Thoracic aorta (tissue), 2 donors: Measurements from ENCODE around the gene LMBR1. TPM values are rescaled to one million over a fixed set of nuclear protein-coding genes. Genes with fewer than 3 reads are reported as not detected.
"Not testable (repeated sequence)": the region's sequence is repeated elsewhere in the genome, so short reads cannot be mapped to it uniquely, and the experiment has no call there.

Experiments used
- ATAC-seq: fragments of 150-250 bp; one replicate; pipeline ENCODE4 v1.8.0; 2017; ENCODE audit warnings: low read depth; ENCODE audit not compliant: insufficient number of reproducible peaks, low FRiP score
- DNase-seq: peaks from one replicate; pipeline ENCODE4 v3.0.0-alpha.2; 2020; ENCODE audit warnings: low spot score
- H3K27ac ChIP-seq, 2 donors: fragments of 200-600 bp; sonication (generic); 1 replicate in 1 of 2; 2 replicates in 1 of 2; pipeline ENCODE4 v1.5.1; 2016; ENCODE audit warnings: mild to moderate bottlenecking in 2 of 2, moderate library complexity in 2 of 2
- H3K27me3 ChIP-seq: fragments of 200-600 bp; sonication (generic); replicated peaks from 2 replicates; pipeline ENCODE4 v1.6.0; 2016; ENCODE audit warnings: mild to moderate bottlenecking; ENCODE audit not compliant: insufficient read depth
- H3K36me3 ChIP-seq: fragments of 200-600 bp; sonication (generic); one replicate; pipeline ENCODE4 v1.5.1; 2016
- H3K4me1 ChIP-seq, 2 donors: fragments of 200-600 bp; sonication (generic); 1 replicate in 1 of 2; 2 replicates in 1 of 2; pipeline versions ENCODE4 v1.5.1 to v1.6.0; 2016; ENCODE audit warnings: low read depth in 2 of 2, mild to moderate bottlenecking in 1 of 2; ENCODE audit not compliant: control insufficient read depth in 1 of 2
- H3K4me3 ChIP-seq: fragments of 200-600 bp; sonication (generic); 2 replicates; pipeline ENCODE4 v1.5.1; 2016; ENCODE audit warnings: mild to moderate bottlenecking
- H3K9me3 ChIP-seq: fragments of 200-600 bp; sonication (generic); 2 replicates; pipeline ENCODE4 v1.5.1; 2016
- total RNA-seq, 2 donors: library from RNA; depleted of rRNA; stranded (reverse); fragments of >200 nt; gene quantifications; one replicate each; pipeline versions ENCODE4 v1.1.0 to v1.2.3, GENCODE V29; 2016
- TF ChIP-seq, protein P1 (sequence below): fragments of 200-600 bp; sonication (generic); IDR thresholded peaks from one replicate; pipeline ENCODE4 v1.5.1; 2019; ENCODE audit warnings: antibody characterized with exemption

Gene LMBR1
- total RNA-seq, 2 donors from 2014 or later, result 54.3 to 56.6 TPM

DNA sequence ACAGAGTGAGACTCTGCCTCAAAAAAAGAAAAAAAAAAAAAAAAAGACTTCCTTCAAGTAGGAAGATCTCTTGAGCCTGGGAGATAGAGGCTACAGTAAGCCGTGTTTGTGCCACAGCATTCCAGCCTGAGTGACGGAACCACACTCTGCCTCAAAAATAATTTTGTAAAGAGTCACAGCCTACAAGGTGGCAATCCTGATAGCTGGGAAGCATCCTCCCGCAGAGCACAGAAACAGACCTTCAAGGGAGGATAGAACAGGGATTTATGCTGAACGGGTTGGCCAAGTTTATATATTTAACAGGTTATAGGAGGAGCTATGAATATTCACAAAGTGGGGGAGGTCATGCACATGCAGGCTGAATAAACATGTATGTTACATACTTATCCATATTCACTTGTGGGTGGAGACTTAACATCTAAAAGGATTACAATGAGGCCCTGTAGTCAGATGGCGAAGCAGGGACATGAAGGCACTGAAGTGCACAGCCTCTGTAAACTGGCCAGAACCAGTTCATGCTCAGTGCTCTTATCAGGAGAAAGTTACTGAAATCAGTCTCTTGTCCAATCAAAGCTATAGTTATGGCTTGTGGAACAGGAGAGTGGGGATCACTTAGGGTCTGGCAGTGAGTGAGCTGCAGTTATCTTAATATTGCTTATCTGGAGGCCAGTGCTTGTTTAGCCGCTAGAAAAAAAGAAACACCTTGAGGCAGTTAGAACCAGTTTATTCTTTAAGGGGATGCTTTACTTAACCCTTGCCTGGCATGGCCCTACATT is 6.8 kb downstream of the LMBR1 start:
- H3K27me3 ChIP-seq, result no peaks in the 10 kb centered on the region
- TF ChIP-seq, protein P1, sequence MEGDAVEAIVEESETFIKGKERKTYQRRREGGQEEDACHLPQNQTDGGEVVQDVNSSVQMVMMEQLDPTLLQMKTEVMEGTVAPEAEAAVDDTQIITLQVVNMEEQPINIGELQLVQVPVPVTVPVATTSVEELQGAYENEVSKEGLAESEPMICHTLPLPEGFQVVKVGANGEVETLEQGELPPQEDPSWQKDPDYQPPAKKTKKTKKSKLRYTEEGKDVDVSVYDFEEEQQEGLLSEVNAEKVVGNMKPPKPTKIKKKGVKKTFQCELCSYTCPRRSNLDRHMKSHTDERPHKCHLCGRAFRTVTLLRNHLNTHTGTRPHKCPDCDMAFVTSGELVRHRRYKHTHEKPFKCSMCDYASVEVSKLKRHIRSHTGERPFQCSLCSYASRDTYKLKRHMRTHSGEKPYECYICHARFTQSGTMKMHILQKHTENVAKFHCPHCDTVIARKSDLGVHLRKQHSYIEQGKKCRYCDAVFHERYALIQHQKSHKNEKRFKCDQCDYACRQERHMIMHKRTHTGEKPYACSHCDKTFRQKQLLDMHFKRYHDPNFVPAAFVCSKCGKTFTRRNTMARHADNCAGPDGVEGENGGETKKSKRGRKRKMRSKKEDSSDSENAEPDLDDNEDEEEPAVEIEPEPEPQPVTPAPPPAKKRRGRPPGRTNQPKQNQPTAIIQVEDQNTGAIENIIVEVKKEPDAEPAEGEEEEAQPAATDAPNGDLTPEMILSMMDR, result no peak
- H3K9me3 ChIP-seq, result no peaks in the 10 kb centered on the region
- H3K27ac ChIP-seq, result no peak overlapping the region
- ATAC-seq (no peak), DNase-seq (no peak)
- no peaks in the 10 kb centered on the region for H3K36me3 ChIP-seq
- H3K4me3 ChIP-seq, result no peak overlapping the region
- H3K4me1 ChIP-seq, result peaks cover 0 to under 1% of the 10 kb centered on the region in 2 donors

DNA sequence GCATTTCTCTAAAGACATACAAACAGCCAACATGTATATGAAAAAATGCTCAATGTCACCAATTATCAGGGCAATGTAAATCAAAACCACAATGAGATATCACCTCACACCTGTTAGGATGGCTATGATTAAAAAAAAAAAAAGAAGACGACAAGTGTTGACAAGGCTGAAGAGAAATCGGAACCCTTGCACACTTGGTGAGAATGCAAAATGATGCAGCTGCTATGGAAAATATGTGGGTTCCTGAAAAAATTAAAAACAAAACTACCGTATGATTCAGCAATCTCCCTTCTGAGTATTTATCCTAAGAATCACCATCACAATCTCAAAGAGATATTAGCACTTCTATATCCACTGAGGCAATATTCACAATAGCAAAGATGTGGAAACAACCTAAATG is 11.3 kb downstream of the LMBR1 start:
- H3K27ac ChIP-seq, result no peak overlapping the region
- ATAC-seq (no peak), DNase-seq (no peak)
- TF ChIP-seq, protein P1, result no peak
- H3K9me3 ChIP-seq, result no peaks in the 10 kb centered on the region
- H3K4me3 ChIP-seq, result no peak overlapping the region
- no peaks in the 10 kb centered on the region for H3K4me1 ChIP-seq
- no peaks in the 10 kb centered on the region for H3K36me3 ChIP-seq
- H3K27me3 ChIP-seq, result no peaks in the 10 kb centered on the region

DNA sequence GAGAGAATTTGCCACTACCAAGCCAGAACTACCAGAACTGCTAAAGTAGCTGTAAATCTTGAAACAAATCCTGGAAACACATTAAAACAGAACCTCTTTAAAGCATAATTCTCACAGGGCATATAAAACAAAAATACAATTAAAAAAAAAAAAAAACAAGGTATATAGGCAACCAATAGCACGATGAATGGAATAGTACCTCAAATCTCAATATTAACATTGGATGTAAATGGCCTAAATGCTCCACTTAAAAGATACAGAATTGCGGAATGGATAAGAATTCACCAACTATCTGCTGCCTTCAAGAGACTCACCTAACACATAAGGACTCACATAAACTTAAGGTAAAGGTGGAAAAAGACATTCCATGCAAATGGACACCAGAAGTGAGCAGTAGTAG is 17.2 kb downstream of the LMBR1 start:
- ATAC-seq, result no peak
- TF ChIP-seq, protein P1, result no peak
- no peak overlapping the region for H3K4me3 ChIP-seq
- H3K9me3 ChIP-seq, result no peaks in the 10 kb centered on the region
- no peaks in the 10 kb centered on the region for H3K36me3 ChIP-seq
- H3K4me1 ChIP-seq, result no peaks in the 10 kb centered on the region
- no peak for DNase-seq
- H3K27me3 ChIP-seq, result no peaks in the 10 kb centered on the region
- no peak overlapping the region for H3K27ac ChIP-seq

DNA sequence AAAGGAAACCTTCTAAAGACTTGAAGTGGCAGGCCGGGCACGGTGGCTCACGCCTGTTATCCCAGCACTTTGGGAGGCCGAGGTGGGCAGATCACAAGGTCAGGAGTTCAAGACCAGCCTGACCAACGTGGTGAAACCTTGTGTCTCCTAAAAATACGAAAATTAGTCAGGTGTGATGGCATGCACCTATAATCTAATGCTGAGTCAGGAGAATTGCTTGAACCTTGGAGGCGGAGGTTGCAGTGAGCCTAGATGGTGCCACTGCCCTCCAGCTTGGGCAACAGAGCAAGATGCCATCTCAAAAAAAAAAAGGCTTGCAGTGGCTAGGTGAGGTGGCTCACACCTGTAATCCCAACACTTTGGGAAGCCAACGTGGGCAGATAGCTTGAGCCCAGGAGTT is 24.6 kb downstream of the LMBR1 start:
- H3K4me3 ChIP-seq, H3K9me3 ChIP-seq, DNase-seq, H3K27ac ChIP-seq, H3K4me1 ChIP-seq, H3K36me3 ChIP-seq, ATAC-seq, H3K27me3 ChIP-seq: not testable (repeated sequence)

DNA sequence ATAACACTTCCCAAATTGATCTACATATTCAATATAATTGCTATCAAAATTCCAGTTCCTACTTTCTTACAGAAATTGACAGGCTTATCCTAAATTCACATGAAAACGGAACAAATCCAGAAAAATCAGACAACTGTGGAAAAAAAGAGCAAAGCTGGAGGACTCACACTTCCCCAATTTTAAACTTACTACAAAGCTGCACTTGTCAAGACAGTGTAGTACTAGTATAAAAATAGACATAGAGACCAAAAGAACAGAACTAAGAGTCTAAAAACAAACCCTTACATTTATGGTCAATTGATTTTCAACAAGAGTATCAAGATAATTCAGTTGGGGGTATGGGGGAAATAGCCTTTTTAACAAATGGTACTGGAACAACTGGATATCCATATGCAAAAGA is 27.5 kb downstream of the LMBR1 start:
- ATAC-seq (no peak), DNase-seq (no peak)
- Histone ChIP-seq H3K4me1 (no peaks in the 10 kb centered on the region), H3K4me3 (no peak overlapping the region), H3K9me3 (no peaks in the 10 kb centered on the region), H3K27ac (no peak overlapping the region), H3K36me3 (no peaks in the 10 kb centered on the region), H3K27me3 (no peaks in the 10 kb centered on the region)
- TF ChIP-seq, protein P1, result no peak

DNA sequence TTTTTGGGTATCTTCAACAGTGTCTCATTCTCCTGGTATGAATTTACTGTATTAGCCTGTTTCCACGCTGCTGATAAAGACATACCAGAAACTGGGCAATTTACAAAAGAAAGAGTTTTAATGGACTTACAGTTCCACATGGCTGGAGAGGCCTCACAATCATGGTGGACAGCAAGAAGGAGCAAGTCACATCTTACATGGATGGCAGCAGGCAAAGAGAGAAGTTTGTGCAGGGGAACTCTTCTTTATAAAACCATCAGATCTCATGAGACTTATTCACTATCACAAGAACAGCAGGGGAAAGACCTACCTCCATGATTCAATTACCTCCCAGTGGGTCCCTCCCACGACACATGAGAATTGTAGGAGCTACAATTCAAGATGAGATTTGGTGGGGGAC is 31.0 kb downstream of the LMBR1 start:
- not testable (repeated sequence) for H3K4me1 ChIP-seq, H3K36me3 ChIP-seq, H3K4me3 ChIP-seq, H3K27ac ChIP-seq, H3K9me3 ChIP-seq, H3K27me3 ChIP-seq, ATAC-seq, DNase-seq
